GM10266 (cell line): ENCODE results near the gene LRCH3.

Experiments used
- DNase-seq: peaks from one replicate; pipeline ENCODE4 v3.0.0; 2012; ENCODE audit errors: extremely low spot score
- CTCF ChIP-seq: IDR thresholded peaks from 2 replicates; pipeline ENCODE4 v1.5.1; 2012; ENCODE audit warnings: mild to moderate bottlenecking, low read depth; ENCODE audit not compliant: control insufficient read depth, insufficient read depth; ENCODE audit errors: missing control alignments

LRCH3 gene

GRCh38 chr3:197758512-197758911 lies 32.5 kb upstream of the LRCH3 start:
- TF ChIP-seq CTCF, result no peak
- DNase-seq, result no peak

GRCh38 chr3:197761784-197762183 lies 29.3 kb upstream of the LRCH3 start:
- no peak for DNase-seq
- TF ChIP-seq CTCF, result no peak

DNA sequence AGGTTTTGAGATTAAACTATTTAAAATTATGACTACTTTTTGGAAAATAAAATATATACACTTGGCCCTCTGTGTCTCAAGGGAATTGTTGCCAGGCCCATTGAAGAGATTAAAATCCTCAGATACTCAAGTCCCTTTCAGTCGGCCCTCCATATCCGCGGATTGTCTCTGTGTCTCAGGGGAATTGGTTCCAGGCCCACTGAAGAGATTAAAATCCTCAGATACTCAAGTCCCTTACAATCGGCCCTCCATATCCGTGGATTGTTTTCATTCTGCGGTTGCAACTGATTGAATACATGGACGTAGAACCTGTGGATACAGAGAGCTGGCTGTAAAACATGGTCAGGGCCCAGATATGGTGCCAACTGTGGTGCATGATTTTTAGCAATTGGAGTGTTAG lies 15.7 kb upstream of the LRCH3 start:
- DNase-seq, result no peak
- no peak for TF ChIP-seq CTCF

DNA sequence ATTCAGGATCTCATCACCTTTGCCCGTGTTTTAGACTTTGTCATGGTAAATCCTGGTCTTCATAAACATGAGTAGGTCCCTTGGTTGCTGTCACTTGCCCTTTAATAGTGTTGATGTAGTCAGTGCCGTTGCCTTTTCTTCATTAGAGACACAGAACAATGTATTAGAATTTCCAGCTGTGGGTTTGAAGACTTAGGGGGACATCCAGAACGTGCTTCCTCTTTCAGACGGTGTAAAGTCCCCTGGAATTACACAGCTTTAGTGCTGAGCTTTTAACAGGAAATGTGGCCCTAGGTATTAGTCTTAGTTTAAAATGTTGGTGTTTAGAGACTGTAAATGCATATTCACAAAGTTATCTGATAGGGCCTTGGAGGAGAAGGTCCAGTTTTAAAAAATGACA lies 8.8 kb upstream of the LRCH3 start:
- DNase-seq, result peak; percentile 42
- TF ChIP-seq CTCF, result no peak

DNA sequence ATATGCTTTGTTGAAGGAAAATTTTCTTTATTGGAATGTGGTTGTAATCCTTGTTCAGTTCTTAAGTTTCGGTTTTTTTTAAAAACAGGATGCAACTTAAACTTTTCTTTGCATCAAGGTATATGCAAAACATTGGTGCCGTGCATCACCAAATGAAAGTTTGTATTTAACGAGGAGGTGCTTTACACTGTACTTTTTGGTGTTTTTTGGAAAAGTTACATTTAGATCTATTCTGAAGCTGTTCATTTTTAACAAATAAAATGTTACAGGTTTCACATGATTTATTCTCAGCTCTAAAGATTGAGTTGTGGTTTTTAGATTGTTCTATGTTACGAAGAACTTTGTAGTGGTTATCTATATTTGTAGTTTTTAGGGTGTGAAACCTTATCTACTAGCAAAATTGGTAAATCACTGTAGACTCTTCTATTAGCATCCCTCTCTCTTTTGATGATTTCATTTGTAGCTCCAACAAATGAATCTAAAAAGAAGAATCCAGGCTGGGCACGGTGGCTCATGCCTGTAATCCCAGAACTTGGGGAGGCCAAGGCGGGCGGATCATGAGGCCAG lies 7.0 kb upstream of the LRCH3 start:
- TF ChIP-seq CTCF, result no peak
- no peak for DNase-seq

- no peak for DNase-seq
- no peak for TF ChIP-seq CTCF
Measured at GRCh38 chr3:197787412-197787811, 3.6 kb upstream of the LRCH3 start.

DNA sequence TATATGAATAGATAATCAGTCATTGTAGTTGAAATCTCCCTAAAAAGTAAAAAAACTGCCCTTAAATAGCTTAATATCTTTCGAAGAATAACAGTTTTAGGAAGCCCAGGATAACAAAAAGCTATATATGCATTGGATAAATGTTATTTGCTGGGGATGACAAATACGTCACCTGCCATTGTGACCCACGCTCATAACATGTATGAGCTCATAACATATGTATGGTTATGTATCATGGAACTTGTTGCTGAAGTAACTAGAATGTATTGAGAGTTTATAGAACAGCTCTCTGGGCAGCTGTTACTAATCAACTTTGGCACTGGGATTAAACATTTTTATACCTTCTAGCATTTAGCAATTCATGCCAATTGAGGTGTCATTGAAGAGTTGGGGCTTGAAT lies 1.7 kb upstream of the LRCH3 start:
- DNase-seq, result no peak
- TF ChIP-seq CTCF, result no peak

GRCh38 chr3:197790033-197790432 lies 1.0 kb upstream of the LRCH3 start:
- TF ChIP-seq CTCF, result no peak
- no peak for DNase-seq
